Head of caudate nucleus (tissue), 42 donors: ENCODE measurements around the gene CTSD.
A peak's percentile ranks its signal among the peaks of the same experiment; 100 is the strongest.

ENCODE experiments used
- DNase-seq, 42 donors: peaks; one replicate each; pipeline versions ENCODE4 v3.0.0 to v3.0.0-alpha.2; 2020 to 2021; ENCODE audit warnings: mixed read lengths in 7 of 42
- intact Hi-C: fragments of 100-400 bp; cut with DNase I; formaldehyde crosslinking; loops from one replicate; pipeline ENCODE4 v1.15.0; 2022

CTSD gene

DNA sequence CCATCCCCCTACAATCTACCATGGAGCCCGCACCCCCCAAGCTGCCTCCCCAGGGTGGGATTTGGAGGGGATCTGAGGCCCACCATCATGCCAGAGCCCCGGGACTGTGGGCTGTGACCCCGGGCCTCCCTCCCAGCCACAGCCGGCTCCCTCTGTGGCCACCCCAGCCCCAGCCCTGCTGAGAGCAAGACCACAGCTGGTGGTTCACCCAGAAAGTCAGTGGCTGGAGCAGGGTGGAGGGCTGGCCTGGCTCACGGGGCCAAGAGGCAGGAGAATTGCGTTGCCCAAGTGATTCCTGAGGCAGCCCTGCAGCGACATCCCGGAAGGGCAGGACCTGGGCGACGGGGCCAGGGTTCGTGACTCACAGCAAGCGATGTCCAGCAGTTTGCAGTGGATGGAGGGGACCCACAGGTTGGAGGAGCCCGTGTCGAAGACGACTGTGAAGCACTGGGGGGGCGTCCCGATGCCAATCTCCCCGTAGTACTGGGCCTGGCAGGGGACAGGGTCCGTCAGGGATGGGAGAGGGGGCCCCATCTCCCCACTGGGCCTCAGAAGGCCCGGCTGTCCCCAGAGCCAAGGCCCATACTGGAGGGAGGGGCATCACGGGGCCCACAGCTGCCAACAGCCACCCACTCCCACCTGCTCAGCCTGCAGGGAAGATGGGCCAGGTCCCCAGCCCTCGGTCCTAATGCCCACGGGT is 4.4 kb downstream of the CTSD start:
- no peak for DNase-seq
- intact Hi-C loops: no loop called here

- no peak for DNase-seq
- intact Hi-C loops: no loop called here
These were observed 5.0 kb downstream of the CTSD start for GRCh38 chr11:1758611-1759150.

DNA sequence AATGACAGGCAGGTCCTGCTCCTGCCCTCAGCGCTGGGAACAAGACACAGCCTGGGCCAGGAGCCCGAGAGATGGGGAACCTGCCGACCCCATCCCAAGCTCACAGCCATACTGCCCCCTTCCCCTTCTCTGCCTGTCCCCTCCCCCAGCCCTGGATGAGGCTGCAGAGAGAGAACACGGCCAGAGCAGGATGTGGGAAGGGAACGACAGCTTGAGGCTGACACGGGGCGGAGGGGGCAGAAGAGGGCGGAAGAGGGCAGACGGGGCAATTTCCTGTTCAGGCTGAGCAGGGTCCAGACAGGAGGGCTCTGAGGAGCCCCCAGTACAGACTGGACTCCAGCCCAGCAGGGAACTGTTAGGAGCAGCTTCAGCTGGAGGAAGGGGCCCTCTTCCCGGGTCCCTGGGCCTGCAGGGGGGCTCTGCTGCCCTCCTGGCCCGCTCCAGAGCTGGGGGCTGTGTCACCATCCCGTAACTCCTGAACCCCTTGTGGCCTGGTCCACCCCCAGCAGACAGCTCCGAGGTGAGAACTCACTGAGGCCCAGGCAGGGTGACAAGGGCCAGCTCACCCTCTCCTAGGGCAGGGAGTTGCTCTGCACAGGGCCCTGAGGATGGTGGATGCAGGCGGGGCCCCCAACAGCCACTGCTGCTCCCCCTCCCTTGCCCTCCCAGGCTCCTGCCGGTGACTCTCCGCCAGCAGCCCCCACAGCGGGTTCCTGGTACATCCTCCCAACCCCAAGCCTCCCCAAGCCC is 5.7 kb downstream of the CTSD start:
- intact Hi-C loops: no loop called here
- DNase-seq: peak in 11 of 42 donors; percentile 33 to 65 (median 53)

DNA sequence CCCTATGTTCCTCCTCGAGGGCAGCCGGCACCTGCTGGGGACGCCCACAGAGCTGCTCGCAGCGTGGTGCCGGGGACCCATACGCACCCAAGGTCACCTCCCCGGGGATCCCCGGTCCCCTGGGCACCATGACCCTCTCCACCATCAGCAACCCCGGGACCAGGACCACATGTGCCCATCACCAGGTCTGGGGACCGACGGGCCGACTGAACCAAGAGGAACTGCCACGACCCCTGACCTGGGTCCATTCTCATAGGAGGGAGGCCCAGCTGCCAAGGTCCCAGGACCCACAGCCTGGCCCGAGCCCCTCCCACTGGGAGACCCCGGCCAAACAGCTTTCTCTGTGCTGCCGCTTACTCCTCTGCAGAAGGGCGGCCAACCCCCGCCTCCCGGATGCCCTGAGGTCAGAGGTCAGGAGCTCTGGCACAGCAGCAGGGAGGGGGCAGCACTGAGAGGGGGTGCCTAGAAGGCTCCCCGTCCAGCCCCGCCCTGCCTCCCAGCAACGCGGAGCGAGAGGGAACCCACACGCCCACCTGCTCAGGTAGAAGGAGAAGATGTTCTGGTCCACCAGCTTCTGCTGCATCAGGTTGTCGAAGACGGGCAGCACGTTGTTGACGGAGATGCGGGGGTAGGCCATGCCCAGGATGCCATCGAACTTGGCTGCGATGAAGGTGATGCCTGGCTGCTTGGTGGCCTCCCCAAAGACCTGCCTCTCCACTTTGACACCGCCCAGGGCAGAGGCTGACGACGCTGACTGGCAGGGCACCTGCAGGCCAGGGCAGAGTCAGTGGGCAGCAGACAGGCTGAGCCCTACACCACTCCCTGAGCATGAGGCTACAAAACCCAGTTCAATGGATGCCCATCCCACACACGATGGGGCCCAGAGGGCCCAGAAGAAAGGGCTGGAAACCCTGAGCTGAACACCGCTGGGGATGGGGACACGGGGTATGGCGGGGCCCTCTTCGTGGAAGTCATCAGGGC is 6.6 kb downstream of the CTSD start:
- intact Hi-C loops: no loop called here

GRCh38 chr11:1755692-1756561 is 7.8 kb downstream of the CTSD start:
- intact Hi-C loops: no loop called here
- peak in 4 of 42 donors; percentile 4 to 50 (median 38) for DNase-seq

More for the DNA sequence above, 6.6 kb downstream of the CTSD start:
- DNase-seq: no peak

DNA sequence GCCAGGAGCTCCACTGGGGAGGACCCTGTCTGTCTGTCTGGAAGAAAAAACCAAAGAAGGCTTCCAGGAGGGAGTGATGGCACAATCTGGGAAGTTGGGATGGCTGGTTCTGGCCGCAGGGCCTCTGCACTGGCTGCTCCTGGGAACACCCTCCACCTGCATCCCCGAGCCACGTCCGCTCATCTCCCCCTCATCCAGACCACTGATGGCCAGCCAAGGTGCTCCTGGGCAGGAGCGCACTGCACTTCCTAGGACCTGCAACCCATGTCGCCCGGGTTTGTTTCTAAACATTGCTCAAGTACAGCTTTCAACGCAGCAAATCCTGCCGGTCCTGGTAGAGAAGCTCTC is 8.4 kb downstream of the CTSD start:
- intact Hi-C loops: no loop called here
- DNase-seq: peak in 2 of 42 donors; percentile 12 to 25

- peak in 2 of 42 donors; percentile 6 to 30 for DNase-seq
- intact Hi-C loops: no loop called here
These were observed 9.2 kb downstream of the CTSD start for GRCh38 chr11:1754376-1755150.

DNA sequence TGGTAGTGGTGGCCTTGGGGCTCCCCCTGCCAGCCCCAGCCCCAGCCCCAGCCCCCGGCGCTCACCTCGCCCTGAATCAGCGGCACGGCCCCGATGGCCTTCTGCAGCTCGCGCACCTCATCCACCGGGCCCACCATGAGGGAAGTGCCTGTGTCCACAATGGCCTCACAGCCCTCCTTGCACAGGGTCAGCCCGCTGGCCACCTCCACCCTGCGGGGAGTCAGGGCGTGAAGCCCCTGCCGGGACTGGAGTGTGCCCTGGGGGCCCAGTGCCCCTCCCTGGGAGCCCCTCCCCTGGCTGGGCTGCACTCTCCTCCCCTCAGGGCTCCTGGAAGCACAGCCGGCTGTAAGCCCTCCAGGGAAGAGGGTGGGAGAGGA is 9.8 kb downstream of the CTSD start:
- intact Hi-C loops: no loop called here
- DNase-seq: peak in 1 of 42 donors; percentile 24

DNA sequence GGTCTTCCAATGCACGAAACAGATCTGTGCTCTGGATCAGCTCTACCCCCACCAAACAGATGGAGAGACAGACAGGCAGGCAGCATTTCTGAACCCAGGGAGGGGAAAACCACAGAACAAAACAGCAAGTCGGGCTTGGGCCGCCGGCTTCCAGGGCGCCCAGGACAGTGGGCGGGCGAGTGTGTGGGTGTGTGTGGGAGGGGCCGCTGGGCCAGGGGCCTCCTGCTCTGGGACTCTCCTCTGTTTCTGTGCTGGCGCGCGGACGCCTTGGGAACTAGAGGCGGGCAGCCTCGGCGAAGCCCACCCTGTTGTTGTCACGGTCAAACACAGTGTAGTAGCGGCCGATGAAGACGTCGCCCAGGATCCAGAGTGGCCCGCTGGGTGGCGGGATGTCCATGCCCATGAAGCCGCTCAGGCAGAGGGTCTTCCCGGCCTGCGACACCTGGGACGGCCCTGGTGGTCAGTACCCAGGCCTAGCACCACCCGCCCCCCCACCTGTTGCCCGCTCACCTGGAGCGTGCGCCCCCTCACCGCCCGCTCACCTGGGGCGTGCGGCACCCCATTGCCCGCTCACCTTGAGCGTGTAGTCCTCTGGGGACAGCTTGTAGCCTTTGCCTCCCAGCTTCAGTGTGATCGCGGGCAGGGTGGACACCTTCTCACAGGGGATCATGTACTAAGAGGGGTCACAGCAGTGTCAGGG is 10.3 kb downstream of the CTSD start:
- DNase-seq: peak in 5 of 42 donors; percentile 5 to 32 (median 12)
- intact Hi-C loops: no loop called here

- peak in 4 of 42 donors; percentile 7 to 23 (median 10) for DNase-seq
- intact Hi-C loops: no loop called here
These were observed 10.9 kb downstream of the CTSD start for GRCh38 chr11:1752907-1753228.

- DNase-seq: peak in 7 of 42 donors; percentile 13 to 38 (median 20)
- intact Hi-C loops: no loop called here
These were observed 11.5 kb downstream of the CTSD start for GRCh38 chr11:1751999-1752906.

GRCh38 chr11:1751531-1751921 is 12.2 kb downstream of the CTSD start:
- peak in 3 of 42 donors; percentile 15 to 32 (median 32) for DNase-seq
- intact Hi-C loops: no loop called here

DNA sequence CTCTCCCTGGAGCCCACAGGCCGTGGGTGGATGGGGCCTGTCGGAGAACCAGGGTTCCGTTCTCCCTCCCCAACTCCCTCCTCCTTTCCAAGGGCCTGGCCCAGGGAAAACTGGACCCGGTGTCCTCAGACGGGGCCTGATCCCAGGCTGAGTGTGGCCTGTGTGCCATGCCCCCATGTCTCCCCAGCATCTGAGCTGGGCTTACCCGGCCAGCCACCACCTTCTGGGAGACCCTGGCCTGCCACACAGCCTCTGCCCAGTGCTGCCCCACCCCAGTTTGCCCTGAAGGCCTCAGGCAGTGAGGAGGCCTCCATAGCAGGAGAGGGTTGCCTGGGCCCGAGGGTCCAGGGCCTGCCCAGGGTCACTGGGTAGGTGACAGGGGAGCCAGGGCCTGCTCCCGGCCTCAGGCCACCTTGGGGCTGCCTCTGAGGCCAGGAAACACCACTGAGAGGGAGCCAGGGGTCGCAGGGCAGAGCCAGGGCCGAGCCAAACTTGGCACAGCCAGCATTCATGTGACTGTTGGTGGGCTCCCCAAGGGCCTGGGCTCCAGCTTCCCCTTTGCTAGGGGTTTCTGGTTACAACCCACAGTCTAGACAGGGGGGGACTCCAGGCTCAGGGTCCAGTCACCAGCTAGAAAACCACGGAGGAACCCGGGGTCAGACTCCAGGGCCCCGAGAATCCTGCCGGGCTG is 12.7 kb downstream of the CTSD start:
- intact Hi-C loops: no loop called here
- DNase-seq: peak in 10 of 42 donors; percentile 19 to 56 (median 38)

- intact Hi-C loops: no loop called here
- peak in 10 of 42 donors; percentile 30 to 63 (median 42) for DNase-seq
These were observed 13.3 kb downstream of the CTSD start, which contains the start of gene IFITM10 for GRCh38 chr11:1750481-1750839. TSS of gene IFITM10 (minus strand) at chr11:1750595. CDS start at chr11:1750442, 153 bp downstream.
